GM18520 (cell line): ENCODE results near the gene FBH1.
A peak's percentile ranks its signal among the peaks of the same experiment; 100 is the strongest.

Experiments used
- ATAC-seq: cut with Tn5 transposase; IDR thresholded peaks from one replicate; pipeline ENCODE4 v1.9.1; 2021; ENCODE audit not compliant: unreplicated experiment

FBH1 gene

DNA sequence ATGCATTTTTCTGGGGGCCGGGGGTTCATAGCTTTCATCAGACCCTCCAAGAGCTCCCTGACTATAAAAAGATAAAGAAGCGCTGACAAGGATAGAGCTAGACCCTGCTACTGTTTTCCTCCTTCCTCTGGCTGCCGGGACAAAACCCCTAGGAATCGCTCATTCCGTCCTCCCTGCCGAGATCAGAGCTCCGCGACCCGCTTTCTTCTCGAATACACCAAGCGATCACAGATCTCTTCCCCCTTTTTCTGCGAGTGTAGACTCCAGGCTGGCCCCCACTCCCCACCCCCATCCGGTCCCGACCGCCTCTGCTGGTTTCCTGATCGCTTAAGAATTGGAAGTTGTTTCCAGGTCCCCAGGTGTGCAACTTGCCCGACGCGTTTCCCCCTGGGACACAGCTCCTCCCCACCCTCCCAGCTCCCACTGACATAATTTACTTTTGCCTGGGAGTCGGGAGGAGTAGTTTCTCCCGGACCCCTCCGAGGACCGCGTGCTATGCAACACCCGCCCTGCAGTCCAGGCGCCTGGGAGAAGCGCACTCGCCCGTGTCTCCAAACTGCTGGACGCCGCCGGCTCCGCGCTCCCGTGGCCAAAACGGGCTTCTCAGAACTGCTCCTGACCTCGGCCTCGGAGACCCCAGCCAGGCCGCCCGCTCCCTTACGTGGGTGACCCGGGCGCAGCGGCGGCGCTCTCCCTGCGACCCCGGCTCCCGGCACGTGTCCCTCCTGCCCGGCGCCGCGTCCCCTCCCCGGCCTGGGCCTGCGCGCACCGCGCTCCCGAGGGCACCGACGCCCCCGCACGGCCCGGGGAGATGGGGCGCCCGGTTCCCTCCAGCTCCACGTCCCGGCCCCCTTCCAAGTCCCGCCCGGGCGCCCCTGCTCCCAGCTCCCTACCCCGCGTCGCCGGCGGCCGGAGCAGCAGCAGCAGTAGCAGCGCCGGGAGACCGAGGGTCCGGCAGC, 86.7 kb downstream of the FBH1 start:
- ATAC-seq, result peak; percentile 4

GRCh38 chr10:5977471-5978229, 87.6 kb downstream of the FBH1 start, which contains the start of gene IL15RA:
Gene IL15RA, minus strand, starts transcription at chr10:5977543. Its CDS starts 51 bp downstream, at chr10:5977492.
- ATAC-seq, result peak; percentile 45

- ATAC-seq, result no peak
Measured at GRCh38 chr10:5978230-5978489, 88.1 kb downstream of the FBH1 start.

DNA sequence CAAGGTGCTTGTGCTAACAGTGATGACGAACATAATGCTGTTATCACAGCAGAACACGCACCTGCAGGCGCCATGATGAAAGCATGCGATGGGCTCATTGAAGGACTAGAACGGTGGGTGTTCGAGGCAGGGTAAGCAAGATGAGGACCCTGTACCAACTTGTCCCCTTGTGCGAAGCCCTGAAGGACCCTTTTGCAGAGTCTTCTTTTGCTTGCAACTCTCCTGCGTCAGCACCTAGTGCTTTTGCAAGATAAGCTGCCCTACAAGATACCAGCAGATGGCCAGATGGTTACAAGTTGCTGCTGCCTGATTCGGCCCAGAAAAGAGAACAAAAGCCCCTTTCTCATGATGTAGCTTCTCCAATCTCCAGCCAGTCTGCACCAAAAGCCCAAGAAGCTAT, 91.5 kb downstream of the FBH1 start:
- no peak for ATAC-seq

DNA sequence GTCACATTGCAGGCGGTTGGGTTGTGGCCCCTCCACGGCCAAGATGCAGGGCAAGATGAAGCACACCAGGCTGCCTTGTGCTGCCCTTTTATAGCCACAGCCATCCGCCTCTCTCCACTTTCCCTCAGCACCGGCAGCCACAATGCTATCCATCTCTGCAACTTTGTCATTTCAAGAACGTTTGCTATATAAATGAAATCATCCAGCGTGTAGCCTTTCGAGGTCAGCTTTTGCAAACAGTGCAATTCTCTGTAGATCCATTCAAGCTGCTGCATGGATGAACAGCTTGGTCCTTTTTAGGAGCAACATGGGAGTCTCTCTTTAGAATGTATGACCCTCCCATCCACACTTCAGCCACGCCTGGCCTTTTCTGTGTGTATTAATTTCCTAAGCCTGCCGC, 93.7 kb downstream of the FBH1 start:
- no peak for ATAC-seq

GRCh38 chr10:5985029-5985428, 95.0 kb downstream of the FBH1 start:
- ATAC-seq, result no peak
